B cell (primary cell): ENCODE results near the gene ZNF445. TPM values are rescaled to one million over a fixed set of nuclear protein-coding genes. Genes with fewer than 3 reads are reported as not detected.

Experiments
- ATAC-seq: fragments of 200-7000 bp; cut with Tn5 transposase; one replicate; pipeline ENCODE4 v1.10.0; 2021; ENCODE audit warnings: low read depth, mild to moderate bottlenecking, moderate number of reproducible peaks, moderate library complexity
- CTCF ChIA-PET: fragments of 350-600 bp; sonication (Branson Sonifier 250); formaldehyde crosslinking; loops from one replicate; lab custom pipeline; 2021; ENCODE audit warnings: antibody characterized with exemption, inconsistent platforms; lab: Charles Lee
- POLR2A ChIA-PET: fragments of 350-600 bp; sonication (Branson Sonifier 250); formaldehyde crosslinking; loops from one replicate; lab custom pipeline; 2021; ENCODE audit warnings: antibody characterized with exemption; lab: Charles Lee
- DNase-seq: peaks from one replicate; pipeline ENCODE4 v3.0.0; 2013
- H2AFZ ChIP-seq: 2 replicates; pipeline ENCODE4 v1.6.1; 2012; ENCODE audit warnings: mild to moderate bottlenecking, low read depth, low read length; ENCODE audit not compliant: insufficient read depth, poor library complexity, severe bottlenecking
- H3K27ac ChIP-seq, 2 donors: 1 replicate in 1 of 2; 2 replicates in 1 of 2; pipeline ENCODE4 v1.5.1; 2012 to 2013; ENCODE audit warnings: low read length in 2 of 2, mild to moderate bottlenecking in 2 of 2, moderate library complexity in 1 of 2
- H3K27me3 ChIP-seq, 4 experiments: fragments of 200-600 bp in 1 of 4; sonication (generic) in 1 of 4; replicated peaks in 1 of 4; 1 replicate in 2 of 4; 2 replicates in 2 of 4; pipeline versions ENCODE4 v1.6.1 to v1.7.0; 2013 to 2016; ENCODE audit warnings: low read length in 3 of 4, mild to moderate bottlenecking in 2 of 4, mixed read lengths in 1 of 4, moderate library complexity in 1 of 4; ENCODE audit not compliant: insufficient read depth in 4 of 4, control insufficient read depth in 3 of 4; ENCODE audit errors: control extremely low read depth in 1 of 4
- H3K36me3 ChIP-seq, 2 experiments: replicated peaks in 1 of 2; 1 replicate in 1 of 2; 2 replicates in 1 of 2; pipeline versions ENCODE4 v1.6.1 to v1.7.1; 2013; ENCODE audit warnings: low read length in 1 of 2; ENCODE audit not compliant: insufficient read depth in 2 of 2, control insufficient read depth in 1 of 2; ENCODE audit errors: control extremely low read depth in 1 of 2, extremely low read depth in 1 of 2
- H3K4me1 ChIP-seq, 2 donors: fragments of 200-600 bp in 1 of 2; sonication (generic) in 1 of 2; 1 replicate in 1 of 2; 2 replicates in 1 of 2; pipeline versions ENCODE4 v1.5.1 to v1.6.1; 2013 to 2017; ENCODE audit warnings: low read length in 2 of 2; ENCODE audit not compliant: control insufficient read depth in 2 of 2, insufficient read depth in 2 of 2
- H3K4me2 ChIP-seq: replicated peaks from 2 replicates; pipeline ENCODE3; 2012; ENCODE audit warnings: mild to moderate bottlenecking, low read depth, low read length; ENCODE audit not compliant: poor library complexity, severe bottlenecking
- H3K4me3 ChIP-seq, 5 experiments: fragments of 200-600 bp in 1 of 5; sonication (generic) in 1 of 5; 1 replicate in 3 of 5; 2 replicates in 2 of 5; pipeline versions ENCODE4 v1.5.1 to v1.7.0; 2011 to 2016; ENCODE audit warnings: low read length in 4 of 5, mild to moderate bottlenecking in 4 of 5, low read depth in 2 of 5, control low read depth in 1 of 5, moderate library complexity in 1 of 5; ENCODE audit not compliant: insufficient read depth in 1 of 5; ENCODE audit errors: control extremely low read depth in 1 of 5, extremely low read depth in 1 of 5
- H3K79me2 ChIP-seq: fragments of 200-600 bp; sonication (generic); one replicate; pipeline ENCODE4 v1.6.0; 2016; ENCODE audit warnings: low read length; ENCODE audit not compliant: control insufficient read depth, insufficient read depth
- H3K9ac ChIP-seq: fragments of 200-600 bp; sonication (generic); 2 replicates; pipeline ENCODE4 v1.6.1; 2017; ENCODE audit warnings: mild to moderate bottlenecking, low read length, moderate library complexity
- H3K9me3 ChIP-seq, 3 donors: one replicate each; pipeline versions ENCODE4 v1.6.1 to v1.7.1; 2013; ENCODE audit warnings: low read length in 2 of 3; ENCODE audit not compliant: control insufficient read depth in 2 of 3, insufficient read depth in 1 of 3; ENCODE audit errors: control extremely low read depth in 1 of 3
- H4K20me1 ChIP-seq: 2 replicates; pipeline ENCODE4 v1.6.0; 2012; ENCODE audit warnings: mild to moderate bottlenecking, low read length; ENCODE audit not compliant: insufficient read depth, control insufficient read depth, poor library complexity, severe bottlenecking
- H3K27ac Mint-ChIP-seq: one replicate; pipeline ENCODE4 v1.8.0; 2021; ENCODE audit warnings: mixed read lengths
- H3K27me3 Mint-ChIP-seq: one replicate; pipeline ENCODE4 v1.8.0; 2021; ENCODE audit warnings: mixed read lengths
- H3K4me1 Mint-ChIP-seq: one replicate; pipeline ENCODE4 v1.8.0; 2021; ENCODE audit warnings: mixed read lengths
- H3K4me3 Mint-ChIP-seq: one replicate; pipeline ENCODE4 v1.8.0; 2021; ENCODE audit warnings: mixed read lengths
- H3K9me3 Mint-ChIP-seq: one replicate; pipeline ENCODE4 v1.8.0; 2022; ENCODE audit warnings: mixed read lengths; ENCODE audit not compliant: insufficient read depth
- CTCF ChIP-seq: fragments of 200-600 bp; IDR thresholded peaks from one replicate; pipeline ENCODE4 v1.8.0; 2022; ENCODE audit warnings: antibody characterized with exemption, mild to moderate bottlenecking
- EZH2 ChIP-seq: IDR thresholded peaks from 2 replicates; pipeline ENCODE4 v1.6.1; 2012; ENCODE audit warnings: borderline replicate concordance, low read depth, mild to moderate bottlenecking, moderate library complexity, low read length; ENCODE audit not compliant: insufficient read depth, poor library complexity, severe bottlenecking
- WGBS: methylation state at CpG from one replicate; pipeline ENCODE4 v1.1.5; 2013; ENCODE audit warnings: missing lambda C conversion rate; ENCODE audit not compliant: insufficient coverage; 5-methylcytosine and 5-hydroxymethylcytosine counted together
- intact Hi-C: fragments of 100-400 bp; cut with micrococcal nuclease; formaldehyde crosslinking; loops from one replicate; pipeline ENCODE4 v1.10.0; 2022
- polyA plus RNA-seq: library from polyadenylated mRNA; depleted of rRNA; stranded (reverse); fragments of >200 nt; gene quantifications from 2 replicates; pipeline ENCODE4 v1.2.3, GENCODE V29; 2012
- total RNA-seq, 2 donors: library from RNA; stranded (reverse); fragments of 120-200 nt in 1 of 2; gene quantifications; 1 replicate in 1 of 2; 2 replicates in 1 of 2; pipeline versions ENCODE4 v1.2.3 to v1.2.4, GENCODE V29; 2013 to 2022

Gene ZNF445
- total and polyA plus RNA-seq, 2 donors (not counting 1 experiment from before 2014, with no cell fraction given) = 2.6 to 29.7 TPM

DNA sequence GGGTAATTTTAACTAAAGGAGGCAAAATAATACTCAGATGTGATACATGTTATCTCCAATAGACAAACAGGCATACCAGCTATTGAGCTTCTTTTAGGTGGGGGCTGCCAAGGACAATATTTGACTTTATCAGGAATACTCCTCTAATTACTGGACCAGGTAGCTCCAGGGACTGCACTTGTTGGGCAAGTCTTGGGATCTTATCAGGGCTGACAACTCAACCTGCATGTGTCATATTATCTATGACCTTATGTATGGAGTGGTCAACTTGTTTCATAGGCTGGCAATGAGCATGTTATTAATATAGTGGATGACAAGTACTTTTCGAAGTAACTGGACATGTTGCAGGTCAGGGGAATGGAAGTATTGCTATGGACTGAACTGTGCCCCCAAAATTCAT, 15.0 kb upstream of the ZNF445 start:
- H3K4me3 ChIP-seq = no peak overlapping the region
- no peaks in the 10 kb centered on the region for H3K4me1 Mint-ChIP-seq
- H3K79me2 ChIP-seq = peaks cover 7% of the 10 kb centered on the region
- H3K27me3 ChIP-seq = no peaks in the 10 kb centered on the region
- H3K27ac Mint-ChIP-seq = no peak overlapping the region
- no peaks in the 10 kb centered on the region for H4K20me1 ChIP-seq
- H3K4me1 ChIP-seq = no peaks in the 10 kb centered on the region
- TF ChIP-seq CTCF = no peak
- no peak for TF ChIP-seq EZH2
- no peak overlapping the region for H2AFZ ChIP-seq
- POLR2A ChIA-PET = no interaction called here
- intact Hi-C loops = no loop called here
- H3K4me2 ChIP-seq = no peak overlapping the region
- DNase-seq (no peak), ATAC-seq (no peak)
- CTCF ChIA-PET = no interaction called here
- H3K27me3 Mint-ChIP-seq = no peaks in the 10 kb centered on the region
- H3K36me3 ChIP-seq = peaks cover 3 to 7% of the 10 kb centered on the region in 2 experiments
- peaks cover 10% of the 10 kb centered on the region for H3K9me3 Mint-ChIP-seq
- peaks cover 6 to 22% (median 10%) of the 10 kb centered on the region in 3 donors for H3K9me3 ChIP-seq
- no peak overlapping the region for H3K4me3 Mint-ChIP-seq
- H3K27ac ChIP-seq = no peak overlapping the region
- no peak overlapping the region for H3K9ac ChIP-seq
- 100% methylated on average over 1 of the region's 1 CpG for WGBS

DNA sequence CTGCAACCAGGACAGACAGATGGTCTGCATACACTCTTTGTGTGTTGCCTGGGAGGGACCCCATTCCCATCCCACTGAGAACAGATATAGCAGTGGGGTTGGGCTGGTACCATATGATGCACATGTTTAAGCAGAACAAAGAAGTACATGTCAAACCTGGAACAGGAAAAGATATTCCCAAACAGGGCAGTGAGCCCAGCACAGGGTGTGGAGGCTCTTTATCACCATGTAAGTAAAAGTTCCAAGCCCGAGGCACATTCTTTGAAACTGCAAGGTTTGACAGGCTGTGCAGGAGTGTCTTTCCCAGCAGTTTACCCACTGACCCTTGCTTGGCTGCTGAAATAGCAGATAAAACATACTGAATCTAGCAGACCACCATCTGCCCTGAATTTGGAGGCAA, 5.3 kb upstream of the ZNF445 start:
- Histone ChIP-seq H4K20me1 (no peaks in the 10 kb centered on the region), H2AFZ (no peak overlapping the region), H3K36me3 (no peaks in the 10 kb centered on the region), H3K27me3 (no peaks in the 10 kb centered on the region), H3K4me2 (no peak overlapping the region), H3K9me3 (no peaks in the 10 kb centered on the region), H3K27ac (no peak overlapping the region), H3K9ac (no peak overlapping the region), H3K79me2 (no peaks in the 10 kb centered on the region), H3K4me1 (peaks cover 0 to 5% of the 10 kb centered on the region in 2 donors), H3K4me3 (no peak overlapping the region)
- ChIA-PET CTCF (no interaction called here), POLR2A (no interaction called here)
- no peak overlapping the region for H3K4me3 Mint-ChIP-seq
- H3K4me1 Mint-ChIP-seq = peaks cover 8% of the 10 kb centered on the region
- ATAC-seq (no peak), DNase-seq (no peak)
- intact Hi-C loops = no loop called here
- H3K9me3 Mint-ChIP-seq = peaks cover 3% of the 10 kb centered on the region
- TF ChIP-seq EZH2 (no peak), CTCF (no peak)
- WGBS = 100% methylated on average over 1 of the region's 1 CpG
- H3K27me3 Mint-ChIP-seq = no peaks in the 10 kb centered on the region
- H3K27ac Mint-ChIP-seq = no peak overlapping the region
